HEK293T (cell line): Measurements from ENCODE around the gene MAP7.

Experiments used
- FOXM1 ChIP-seq: fragments of 450-650 bp; IDR thresholded peaks from 2 replicates; pipeline ENCODE4 v1.6.1; 2017; ENCODE audit warnings: mild to moderate bottlenecking, borderline replicate concordance
- SUZ12 ChIP-seq: fragments of 450-650 bp; IDR thresholded peaks from 2 replicates; pipeline ENCODE4 v1.6.1; 2016; ENCODE audit warnings: mild to moderate bottlenecking
- TARDBP ChIP-seq: fragments of 450-650 bp; IDR thresholded peaks from 2 replicates; pipeline ENCODE4 v1.6.1; 2016

DNA sequence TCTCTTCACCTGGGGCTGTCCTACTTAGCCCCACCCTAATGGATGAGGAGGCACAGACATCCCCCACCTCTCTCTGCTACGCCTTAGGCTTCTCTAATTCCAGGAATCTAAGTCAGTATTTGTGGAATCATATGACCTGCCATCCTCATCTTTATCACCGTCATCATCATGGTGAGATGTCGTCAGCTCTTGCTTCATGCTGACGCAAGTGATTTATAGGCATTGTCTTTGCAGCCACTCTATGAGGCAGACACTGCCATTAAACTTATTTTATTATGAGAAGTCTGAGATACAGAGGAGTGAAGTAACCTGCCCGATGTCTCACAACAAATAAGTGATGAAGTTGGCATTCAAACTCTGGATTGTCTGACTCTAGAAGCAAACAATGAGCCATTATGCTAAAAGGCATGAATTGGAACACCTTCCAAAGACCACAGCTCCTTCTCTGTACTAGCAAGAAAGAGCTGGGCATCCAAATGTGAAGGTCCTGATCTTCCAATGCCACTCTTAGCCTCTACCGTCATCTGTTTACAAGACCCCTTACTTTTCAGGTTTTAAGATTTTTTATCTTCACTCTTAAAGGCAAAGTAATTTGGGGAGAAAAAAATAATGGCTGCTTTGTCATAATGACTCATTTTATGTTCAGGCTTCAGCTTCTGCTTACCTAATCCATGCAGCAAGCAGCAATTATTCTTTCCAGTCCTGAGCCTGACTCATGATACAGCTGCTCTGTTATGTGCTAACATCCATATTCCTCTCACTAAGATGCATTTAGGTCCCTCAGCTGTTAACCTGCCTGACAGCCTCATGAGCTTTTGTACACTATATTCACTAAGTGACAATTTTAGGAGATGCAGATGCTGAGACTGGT, 146.9 kb downstream of the MAP7 start:
- TF ChIP-seq SUZ12 (no peak), TARDBP (no peak), FOXM1 (no peak)
